Thyroid gland (tissue), 4 donors: Measurements from ENCODE around the gene LDLR.

Experiments
- POLR2A ChIP-seq, 2 donors: fragments of 450-650 bp; IDR thresholded peaks; one replicate each; pipeline ENCODE4 v1.6.1; 2017; ENCODE audit warnings: antibody characterized with exemption in 2 of 2, mild to moderate bottlenecking in 2 of 2, moderate library complexity in 1 of 2
- TF ChIP-seq, protein P1 (sequence below), 6 experiments: fragments of 200-600 bp in 3 of 6; fragments of 450-650 bp in 3 of 6; sonication (generic) in 3 of 6; IDR thresholded peaks; one replicate each; pipeline ENCODE4 v1.5.1; 2016 to 2019; ENCODE audit warnings: antibody characterized with exemption in 6 of 6, mild to moderate bottlenecking in 2 of 6, inconsistent platforms in 1 of 6, moderate library complexity in 1 of 6

GRCh38 chr19:11064831-11065303, 24.4 kb upstream of the LDLR start:
- TF ChIP-seq, protein P1, sequence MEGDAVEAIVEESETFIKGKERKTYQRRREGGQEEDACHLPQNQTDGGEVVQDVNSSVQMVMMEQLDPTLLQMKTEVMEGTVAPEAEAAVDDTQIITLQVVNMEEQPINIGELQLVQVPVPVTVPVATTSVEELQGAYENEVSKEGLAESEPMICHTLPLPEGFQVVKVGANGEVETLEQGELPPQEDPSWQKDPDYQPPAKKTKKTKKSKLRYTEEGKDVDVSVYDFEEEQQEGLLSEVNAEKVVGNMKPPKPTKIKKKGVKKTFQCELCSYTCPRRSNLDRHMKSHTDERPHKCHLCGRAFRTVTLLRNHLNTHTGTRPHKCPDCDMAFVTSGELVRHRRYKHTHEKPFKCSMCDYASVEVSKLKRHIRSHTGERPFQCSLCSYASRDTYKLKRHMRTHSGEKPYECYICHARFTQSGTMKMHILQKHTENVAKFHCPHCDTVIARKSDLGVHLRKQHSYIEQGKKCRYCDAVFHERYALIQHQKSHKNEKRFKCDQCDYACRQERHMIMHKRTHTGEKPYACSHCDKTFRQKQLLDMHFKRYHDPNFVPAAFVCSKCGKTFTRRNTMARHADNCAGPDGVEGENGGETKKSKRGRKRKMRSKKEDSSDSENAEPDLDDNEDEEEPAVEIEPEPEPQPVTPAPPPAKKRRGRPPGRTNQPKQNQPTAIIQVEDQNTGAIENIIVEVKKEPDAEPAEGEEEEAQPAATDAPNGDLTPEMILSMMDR (IDR thresholded peaks at IDR 0.05), result no peak
- no peak for TF ChIP-seq POLR2A (IDR thresholded peaks at IDR 0.05)
